HG03439 (cell line): ENCODE data around the gene GOLGA6A.
"Not testable (repeated sequence)": the region's sequence is repeated elsewhere in the genome, so short reads cannot be mapped to it uniquely, and the experiment has no call there.

ENCODE experiments used
- ATAC-seq: cut with Tn5 transposase; IDR thresholded peaks from one replicate; pipeline ENCODE4 v1.9.1; 2021; ENCODE audit warnings: mild to moderate bottlenecking, moderate library complexity; ENCODE audit not compliant: unreplicated experiment

Gene GOLGA6A

GRCh38 chr15:74082450-74082849, at the start of gene GOLGA6A:
TSS of gene GOLGA6A (minus strand) at chr15:74082550. CDS start at chr15:74082509, 41 bp downstream.
- not testable (repeated sequence) for ATAC-seq

- ATAC-seq = no peak
Observed at GRCh38 chr15:74131628-74132413, 49.5 kb upstream of the GOLGA6A start.

- no peak for ATAC-seq
Observed at GRCh38 chr15:74130849-74131627, 48.7 kb upstream of the GOLGA6A start.

- no peak for ATAC-seq
Observed at GRCh38 chr15:74130155-74130848, 48.0 kb upstream of the GOLGA6A start, which contains the start of gene ISLR2. TSS of gene ISLR2 (plus strand) at chr15:74130586. CDS start at chr15:74132755, 2,169 bp downstream.

GRCh38 chr15:74129586-74130154, 47.3 kb upstream of the GOLGA6A start:
- no peak for ATAC-seq

GRCh38 chr15:74128785-74129585, 46.6 kb upstream of the GOLGA6A start:
- no peak for ATAC-seq

GRCh38 chr15:74127954-74128784, 45.8 kb upstream of the GOLGA6A start:
- ATAC-seq = no peak

- ATAC-seq = no peak
Observed at GRCh38 chr15:74127255-74127953, 45.1 kb upstream of the GOLGA6A start.

GRCh38 chr15:74124759-74125158, 42.4 kb upstream of the GOLGA6A start:
- ATAC-seq = no peak

GRCh38 chr15:74124196-74124595, 41.8 kb upstream of the GOLGA6A start:
- ATAC-seq = no peak

GRCh38 chr15:74123658-74124057, 41.3 kb upstream of the GOLGA6A start:
- ATAC-seq = no peak

- ATAC-seq = no peak
Observed at GRCh38 chr15:74123131-74123429, 40.7 kb upstream of the GOLGA6A start.

GRCh38 chr15:74122403-74123130, 40.2 kb upstream of the GOLGA6A start:
- ATAC-seq = no peak

GRCh38 chr15:74121858-74122257, 39.5 kb upstream of the GOLGA6A start:
- no peak for ATAC-seq

- ATAC-seq = no peak
Observed at GRCh38 chr15:74121039-74121438, 38.7 kb upstream of the GOLGA6A start.

GRCh38 chr15:74120426-74120825, 38.1 kb upstream of the GOLGA6A start:
- no peak for ATAC-seq

- ATAC-seq = no peak
Observed at GRCh38 chr15:74109713-74110112, 27.4 kb upstream of the GOLGA6A start.

- ATAC-seq = not testable (repeated sequence)
Observed at GRCh38 chr15:74108611-74109010, 26.3 kb upstream of the GOLGA6A start.
